Neural crest cell (in vitro differentiated cells): ENCODE measurements around the gene DNASE2B. TPM values are rescaled to one million over a fixed set of nuclear protein-coding genes. Genes with fewer than 3 reads are reported as not detected.

Experiments
- DNase-seq: peaks from one replicate; pipeline ENCODE4 v3.0.0; 2021; ENCODE audit warnings: low read depth, mixed read lengths, low spot score
- H3K27ac Mint-ChIP-seq: one replicate; pipeline ENCODE4 v1.8.0; 2021; ENCODE audit warnings: mild to moderate bottlenecking, mixed read lengths; ENCODE audit not compliant: unreplicated experiment
- H3K27me3 Mint-ChIP-seq: 2 replicates; pipeline ENCODE4 v1.8.0; 2021; ENCODE audit warnings: low read depth, mild to moderate bottlenecking, mixed read lengths
- H3K36me3 Mint-ChIP-seq: 2 replicates; pipeline ENCODE4 v1.8.0; 2021; ENCODE audit warnings: low read depth, mild to moderate bottlenecking, mixed read lengths
- H3K4me1 Mint-ChIP-seq: 2 replicates; pipeline ENCODE4 v1.8.0; 2021; ENCODE audit warnings: mixed read lengths
- H3K4me3 Mint-ChIP-seq: one replicate; pipeline ENCODE4 v1.8.0; 2021; ENCODE audit warnings: mild to moderate bottlenecking, mixed read lengths
- H3K9me3 Mint-ChIP-seq: 2 replicates; pipeline ENCODE4 v1.8.0; 2021; ENCODE audit warnings: mixed read lengths
- CTCF ChIP-seq: fragments of 200-600 bp; sonication (generic); conservative IDR thresholded peaks from 2 replicates; pipeline ENCODE4 v1.5.0; 2021; ENCODE audit warnings: antibody characterized with exemption, mild to moderate bottlenecking
- total RNA-seq: library from RNA; stranded (reverse); gene quantifications from 2 replicates; pipeline ENCODE4 v1.2.1, GENCODE V29; 2021

The DNASE2B gene
- total RNA-seq, 1 donor from 2014 or later: not detected

GRCh38 chr1:84368441-84368840, 29.8 kb upstream of the DNASE2B start:
- H3K4me3 Mint-ChIP-seq: no peak overlapping the region
- H3K9me3 Mint-ChIP-seq: peaks cover 19% of the 10 kb centered on the region
- no peak overlapping the region for H3K27ac Mint-ChIP-seq
- no peak for DNase-seq
- H3K27me3 Mint-ChIP-seq: no peaks in the 10 kb centered on the region
- TF ChIP-seq CTCF: no peak
- peaks cover 2% of the 10 kb centered on the region for H3K36me3 Mint-ChIP-seq
- peaks cover 5% of the 10 kb centered on the region for H3K4me1 Mint-ChIP-seq

GRCh38 chr1:84370266-84370665, 28.0 kb upstream of the DNASE2B start:
- no peak for TF ChIP-seq CTCF
- Mint-ChIP-seq H3K9me3 (peaks cover 19% of the 10 kb centered on the region), H3K27me3 (no peaks in the 10 kb centered on the region), H3K4me1 (peaks cover 5% of the 10 kb centered on the region), H3K27ac (no peak overlapping the region), H3K36me3 (peaks cover 2% of the 10 kb centered on the region), H3K4me3 (no peak overlapping the region)
- no peak for DNase-seq

GRCh38 chr1:84370831-84371394, 27.4 kb upstream of the DNASE2B start:
- H3K4me3 Mint-ChIP-seq: no peak overlapping the region
- no peaks in the 10 kb centered on the region for H3K27me3 Mint-ChIP-seq
- H3K27ac Mint-ChIP-seq: no peak overlapping the region
- H3K36me3 Mint-ChIP-seq: peaks cover 2% of the 10 kb centered on the region
- DNase-seq: no peak
- H3K9me3 Mint-ChIP-seq: peaks cover 19% of the 10 kb centered on the region
- TF ChIP-seq CTCF: no peak
- peaks cover 5% of the 10 kb centered on the region for H3K4me1 Mint-ChIP-seq

DNA sequence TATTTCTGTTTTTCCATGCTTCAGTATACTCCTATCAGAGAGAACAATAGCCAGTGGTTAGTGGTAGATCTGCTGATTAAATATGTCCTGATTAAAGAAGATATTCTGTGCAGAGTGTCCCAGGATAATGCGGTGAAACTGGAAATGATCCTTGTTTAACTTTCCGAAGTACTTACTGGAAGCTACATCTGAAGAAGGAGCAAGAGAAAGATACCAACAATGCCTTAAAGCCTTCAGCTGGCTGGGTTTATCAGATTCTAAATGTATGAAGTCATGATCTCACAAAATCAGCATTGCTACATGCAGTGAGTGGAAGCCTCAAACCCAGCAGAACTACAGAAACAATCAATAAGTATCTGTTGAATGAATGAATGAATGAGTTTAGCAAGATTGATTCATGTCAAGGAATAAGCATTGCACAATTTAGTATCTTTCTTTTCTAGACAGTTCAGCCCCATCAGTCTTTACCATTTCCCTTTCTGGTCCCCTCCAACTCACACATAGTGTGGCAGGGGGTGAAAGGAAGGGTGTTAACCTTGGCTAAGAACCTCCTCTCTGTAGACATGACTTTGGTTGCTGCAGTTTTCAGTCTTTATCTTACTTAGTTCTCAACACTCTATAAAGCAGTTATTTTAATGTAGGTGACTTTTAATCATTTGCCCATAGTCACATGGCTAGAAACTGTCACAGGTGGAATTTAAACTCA, 24.7 kb upstream of the DNASE2B start:
- Mint-ChIP-seq H3K4me3 (no peak overlapping the region), H3K27ac (no peak overlapping the region), H3K9me3 (peaks cover 10% of the 10 kb centered on the region), H3K4me1 (peaks cover 5% of the 10 kb centered on the region), H3K36me3 (no peaks in the 10 kb centered on the region), H3K27me3 (no peaks in the 10 kb centered on the region)
- TF ChIP-seq CTCF: no peak
- no peak for DNase-seq

DNA sequence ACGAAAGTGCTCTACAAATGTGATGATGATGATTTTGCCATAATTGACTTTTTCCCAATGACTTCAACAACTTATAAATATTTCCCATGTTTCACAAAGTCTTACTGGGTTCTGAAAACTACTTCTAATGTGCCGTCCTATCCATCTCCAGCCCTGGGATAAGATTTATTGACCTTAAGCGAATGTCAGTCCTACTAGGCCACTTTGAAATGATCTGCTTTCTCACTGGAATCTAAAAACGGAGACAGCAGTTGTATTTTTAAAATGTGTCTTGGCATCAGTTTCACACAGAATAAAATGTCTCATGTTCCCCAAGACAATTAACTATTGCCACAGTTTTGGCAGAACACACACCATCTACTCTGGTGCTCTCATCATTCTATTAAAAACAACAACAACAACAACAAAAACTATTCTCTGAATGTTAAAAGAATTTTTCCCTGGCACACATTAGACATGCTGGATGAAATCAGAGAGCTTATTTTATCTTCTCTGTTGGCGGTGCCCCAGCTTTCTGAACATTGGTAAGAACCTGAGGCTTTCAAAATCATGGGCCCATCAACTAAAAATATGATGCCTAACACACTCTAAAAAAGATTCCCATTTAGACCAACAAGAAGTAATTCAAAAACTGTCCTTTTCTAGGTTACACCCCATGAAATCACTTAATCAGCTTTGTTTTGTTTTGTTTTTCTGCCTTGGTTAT, 23.1 kb upstream of the DNASE2B start:
- no peak for TF ChIP-seq CTCF
- H3K36me3 Mint-ChIP-seq: no peaks in the 10 kb centered on the region
- no peak overlapping the region for H3K4me3 Mint-ChIP-seq
- H3K4me1 Mint-ChIP-seq: peaks cover 5% of the 10 kb centered on the region
- peaks cover 3% of the 10 kb centered on the region for H3K9me3 Mint-ChIP-seq
- H3K27ac Mint-ChIP-seq: no peak overlapping the region
- DNase-seq: no peak
- H3K27me3 Mint-ChIP-seq: no peaks in the 10 kb centered on the region
